MCF 10A (cell line): ENCODE data around the gene GALM. TPM values are rescaled to one million over a fixed set of nuclear protein-coding genes. Genes with fewer than 3 reads are reported as not detected.
A peak's percentile ranks its signal among the peaks of the same experiment; 100 is the strongest.
"Not testable (repeated sequence)": the region's sequence is repeated elsewhere in the genome, so short reads cannot be mapped to it uniquely, and the experiment has no call there.

Experiments
- BruUV-seq: library from RNA; stranded (reverse); fragments of 400-500 nt; replicated peaks from 2 replicates; lab custom pipeline; 2021; lab: Mats Ljungman, UMichigan
- CTCF ChIA-PET: fragments of 300-600 bp; sonication (Branson Sonifier 250); formaldehyde crosslinking; extraction: SDS; loops from one replicate; lab custom pipeline; 2021; ENCODE audit warnings: antibody characterized with exemption, inconsistent platforms; lab: Yijun Ruan, JAX
- POLR2A ChIA-PET: fragments of 300-600, 350-650 bp; sonication (Branson Sonifier 250); formaldehyde crosslinking; extraction: SDS; loops from one replicate; lab custom pipeline; 2020; ENCODE audit warnings: antibody characterized with exemption, inconsistent platforms; lab: Yijun Ruan, JAX
- DNase-seq: peaks from one replicate; pipeline ENCODE4 v3.0.0-alpha.2; 2018; ENCODE audit not compliant: unreplicated experiment
- H3K27ac Mint-ChIP-seq: one replicate; pipeline ENCODE4 v1.8.0; 2022; ENCODE audit warnings: mild to moderate bottlenecking, low read depth, mixed read lengths; ENCODE audit not compliant: unreplicated experiment
- H3K27me3 Mint-ChIP-seq: one replicate; pipeline ENCODE4 v1.8.0; 2022; ENCODE audit warnings: mixed read lengths; ENCODE audit not compliant: insufficient read depth, unreplicated experiment
- H3K36me3 Mint-ChIP-seq: one replicate; pipeline ENCODE4 v1.8.0; 2022; ENCODE audit warnings: mild to moderate bottlenecking, moderate library complexity, mixed read lengths; ENCODE audit not compliant: insufficient read depth, unreplicated experiment
- H3K4me1 Mint-ChIP-seq: one replicate; pipeline ENCODE4 v1.8.0; 2022; ENCODE audit warnings: mixed read lengths; ENCODE audit not compliant: insufficient read depth, unreplicated experiment
- H3K4me3 Mint-ChIP-seq: one replicate; pipeline ENCODE4 v1.8.0; 2022; ENCODE audit warnings: mild to moderate bottlenecking, moderate library complexity, mixed read lengths; ENCODE audit not compliant: unreplicated experiment
- H3K9me3 Mint-ChIP-seq: one replicate; pipeline ENCODE4 v1.8.0; 2022; ENCODE audit warnings: mixed read lengths; ENCODE audit not compliant: unreplicated experiment
- CTCF ChIP-seq: fragments of 200-600 bp; IDR thresholded peaks from one replicate; pipeline ENCODE4 v1.8.0; 2022; ENCODE audit warnings: antibody characterized with exemption, mild to moderate bottlenecking; ENCODE audit not compliant: unreplicated experiment
- intact Hi-C: fragments of 100-400 bp; cut with micrococcal nuclease; formaldehyde crosslinking; loops from 2 replicates; pipeline ENCODE4 v1.14.1; 2022
- total RNA-seq: library from RNA; stranded (reverse); gene quantifications from 2 replicates; pipeline ENCODE4 v1.2.3, GENCODE V29; 2022

The GALM gene
- total RNA-seq, 1 experiment from 2014 or later: not detected

- BruUV-seq: TSS peak; percentile 27
Observed at GRCh38 chr2:38751596-38752410, 85.9 kb downstream of the GALM start.

GRCh38 chr2:38754049-38754448 lies 88.1 kb downstream of the GALM start:
- Mint-ChIP-seq H3K4me3 (peak overlapping the region; percentile 38), H3K36me3 (peaks cover 24% of the 10 kb centered on the region), H3K9me3 (no peaks in the 10 kb centered on the region), H3K4me1 (peaks cover 9% of the 10 kb centered on the region), H3K27ac (peak overlapping the region; percentile 42), H3K27me3 (no peaks in the 10 kb centered on the region)
- ChIA-PET POLR2A (no interaction called here), CTCF (no interaction called here)
- no TSS peak for BruUV-seq
- TF ChIP-seq CTCF: no peak
- intact Hi-C loops: loop anchor here (5.0 kb wide), 2 partner anchors 83 to 473 kb away; no protein-coding TSS in a partner anchor
- no peak for DNase-seq

More at GRCh38 chr2:38751596-38752410, 85.9 kb downstream of the GALM start:
- Mint-ChIP-seq H3K27ac (peak overlapping the region; percentile 97), H3K4me3 (peak overlapping the region; percentile 90), H3K36me3 (peaks cover 47% of the 10 kb centered on the region), H3K27me3 (no peaks in the 10 kb centered on the region), H3K4me1 (peaks cover 28% of the 10 kb centered on the region), H3K9me3 (no peaks in the 10 kb centered on the region)
- ChIA-PET CTCF (interaction anchor here (0.6 to 1.1 kb wide), 7 partner anchors 10 to 1353 kb away, joined by 3 to 4 read pairs (median 4); no protein-coding TSS in a partner anchor), POLR2A (interaction anchor here (0.6 to 3.0 kb wide), 78 partner anchors 8 to 1520 kb away, joined by 3 to 88 read pairs (median 5); partner anchors contain the start of genes ATL2, CEBPZ, DHX57 and GEMIN6)
- no peak for TF ChIP-seq CTCF
- intact Hi-C loops: loop anchor here (1.0 to 5.0 kb wide), 3 partner anchors 26 to 475 kb away; partner anchors contain the start of gene GEMIN6
- DNase-seq: no peak

DNA sequence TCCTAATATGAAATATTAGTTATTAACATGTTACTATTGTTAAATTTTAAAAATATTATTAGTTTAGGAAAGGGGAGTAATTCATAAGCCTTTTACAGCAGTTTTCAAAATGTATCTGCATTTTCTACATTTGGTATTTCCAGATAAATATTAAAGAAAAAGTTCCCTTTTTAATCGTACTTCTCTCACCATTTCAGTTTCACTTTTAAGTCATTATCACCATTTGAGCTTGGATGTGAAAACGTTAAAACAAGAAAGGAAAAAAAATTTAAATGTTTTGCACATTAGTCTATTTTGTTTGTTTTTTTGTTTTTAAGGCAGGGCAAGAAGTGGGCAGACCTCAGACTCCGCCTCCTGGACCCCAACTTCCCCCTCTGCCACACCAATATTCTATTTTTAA lies 88.6 kb downstream of the GALM start:
- Mint-ChIP-seq H3K4me3 (peak overlapping the region; percentile 38), H3K27me3 (no peaks in the 10 kb centered on the region), H3K36me3 (peaks cover 20% of the 10 kb centered on the region), H3K4me1 (peaks cover 5% of the 10 kb centered on the region), H3K27ac (peak overlapping the region; percentile 42), H3K9me3 (no peaks in the 10 kb centered on the region)
- ChIA-PET POLR2A (interaction anchor here (0.9 kb wide), 1 partner anchor 14 kb away, joined by 3 read pairs; no protein-coding TSS in a partner anchor), CTCF (no interaction called here)
- no peak for TF ChIP-seq CTCF
- intact Hi-C loops: loop anchor here (5.0 kb wide), 2 partner anchors 83 to 473 kb away; no protein-coding TSS in a partner anchor
- no TSS peak for BruUV-seq
- DNase-seq: no peak

DNA sequence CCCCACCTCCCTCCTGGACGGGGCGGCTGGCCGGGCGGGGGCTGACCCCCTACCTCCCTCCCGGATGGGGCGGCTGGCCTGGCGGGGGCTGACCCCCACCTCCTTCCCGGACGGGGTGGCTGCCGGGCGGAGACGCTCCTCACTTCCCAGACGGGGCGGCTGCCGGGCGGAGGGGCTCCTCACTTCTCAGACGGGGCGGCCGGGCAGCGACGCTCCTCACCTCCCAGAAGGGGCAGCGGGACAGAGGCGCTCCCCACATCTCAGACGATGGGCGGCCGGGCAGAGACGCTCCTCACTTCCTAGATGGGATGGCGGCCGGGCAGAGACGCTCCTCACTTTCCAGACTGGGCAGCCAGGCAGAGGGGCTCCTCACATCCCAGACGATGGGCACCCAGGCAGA lies 90.0 kb downstream of the GALM start:
- H3K36me3 Mint-ChIP-seq, H3K27me3 Mint-ChIP-seq, DNase-seq, H3K4me3 Mint-ChIP-seq, intact Hi-C loops, CTCF ChIA-PET, POLR2A ChIA-PET, H3K4me1 Mint-ChIP-seq, H3K27ac Mint-ChIP-seq, BruUV-seq, H3K9me3 Mint-ChIP-seq: not testable (repeated sequence)
